Hepatocyte (in vitro differentiated cells): Measurements from ENCODE around the gene ETHE1. TPM values are rescaled to one million over a fixed set of nuclear protein-coding genes. Genes with fewer than 3 reads are reported as not detected.

ENCODE experiments used
- DNase-seq: peaks from one replicate; pipeline ENCODE4 v3.0.0-alpha.2; 2016; ENCODE audit warnings: low spot score
- H2AFZ ChIP-seq: fragments of 200-600 bp; sonication (generic); 2 replicates; pipeline ENCODE4 v1.6.0; 2016; ENCODE audit warnings: antibody characterized with exemption, mild to moderate bottlenecking
- H3K27ac ChIP-seq: fragments of 200-600 bp; sonication (generic); 2 replicates; pipeline ENCODE4 v1.5.1; 2016; ENCODE audit warnings: mild to moderate bottlenecking
- H3K27me3 ChIP-seq: fragments of 200-600 bp; sonication (generic); 2 replicates; pipeline ENCODE4 v1.6.1; 2016
- H3K36me3 ChIP-seq: fragments of 200-600 bp; sonication (generic); replicated peaks from 2 replicates; pipeline ENCODE4 v1.5.1; 2016; ENCODE audit warnings: low read depth; ENCODE audit not compliant: insufficient read depth
- H3K4me1 ChIP-seq: fragments of 200-600 bp; sonication (generic); 2 replicates; pipeline ENCODE4 v1.5.1; 2016; ENCODE audit warnings: mild to moderate bottlenecking, moderate library complexity; ENCODE audit not compliant: insufficient read depth
- H3K4me2 ChIP-seq: fragments of 200-600 bp; sonication (generic); 2 replicates; pipeline ENCODE4 v1.6.0; 2016
- H3K4me3 ChIP-seq: fragments of 200-600 bp; sonication (generic); 2 replicates; pipeline ENCODE4 v1.5.1; 2016; ENCODE audit warnings: mild to moderate bottlenecking
- H3K79me2 ChIP-seq: fragments of 200-600 bp; sonication (generic); 2 replicates; pipeline ENCODE4 v1.6.0; 2017; ENCODE audit warnings: mild to moderate bottlenecking
- H3K9me2 ChIP-seq: fragments of 200-600 bp; sonication (generic); replicated peaks from 2 replicates; pipeline ENCODE4 v1.6.0; 2017; ENCODE audit warnings: mild to moderate bottlenecking; ENCODE audit not compliant: insufficient read depth
- H3K9me3 ChIP-seq: fragments of 200-600 bp; sonication (generic); 2 replicates; pipeline ENCODE4 v1.5.1; 2016; ENCODE audit warnings: low read depth, mild to moderate bottlenecking
- H4K20me1 ChIP-seq: fragments of 200-600 bp; sonication (generic); 2 replicates; pipeline ENCODE4 v1.6.0; 2016; ENCODE audit warnings: mild to moderate bottlenecking; ENCODE audit not compliant: insufficient read depth, poor library complexity, severe bottlenecking
- CTCF ChIP-seq: fragments of 200-600 bp; sonication (generic); IDR thresholded peaks from 2 replicates; pipeline ENCODE4 v1.5.1; 2016; ENCODE audit warnings: antibody characterized with exemption, mild to moderate bottlenecking; ENCODE audit not compliant: poor library complexity
- EZH2 ChIP-seq: fragments of 200-600 bp; sonication (generic); IDR thresholded peaks from 2 replicates; pipeline ENCODE4 v1.6.1; 2016; ENCODE audit warnings: antibody characterized with exemption, mild to moderate bottlenecking, borderline replicate concordance
- EZH2phosphoT487 ChIP-seq: fragments of 200-600 bp; sonication (generic); IDR thresholded peaks from one replicate; pipeline ENCODE4 v1.6.1; 2018; ENCODE audit warnings: antibody characterized with exemption, mild to moderate bottlenecking, low read depth, moderate library complexity; ENCODE audit not compliant: unreplicated experiment, severe bottlenecking
- WGBS: methylation state at CpG from one replicate; pipeline ENCODE4 v1.1.6; 2016; ENCODE audit warnings: low lambda C conversion rate; ENCODE audit errors: missing lambda C conversion rate; 5-methylcytosine and 5-hydroxymethylcytosine counted together
- polyA plus RNA-seq: library from polyadenylated mRNA; unstranded; fragments of >200 nt; fragmentation: Nextera tagmentation; extraction: Ambion mirVana; gene quantifications from 2 replicates; pipeline ENCODE4 v1.2.1, GENCODE V29; 2016
- total RNA-seq: library from RNA; depleted of rRNA; stranded (reverse); fragments of >200 nt; gene quantifications from 2 replicates; pipeline ENCODE4 v1.2.3, GENCODE V29; 2014

Gene ETHE1
- total and polyA plus RNA-seq, 2 experiments from 2014 or later: 42.1 to 65.1 TPM

DNA sequence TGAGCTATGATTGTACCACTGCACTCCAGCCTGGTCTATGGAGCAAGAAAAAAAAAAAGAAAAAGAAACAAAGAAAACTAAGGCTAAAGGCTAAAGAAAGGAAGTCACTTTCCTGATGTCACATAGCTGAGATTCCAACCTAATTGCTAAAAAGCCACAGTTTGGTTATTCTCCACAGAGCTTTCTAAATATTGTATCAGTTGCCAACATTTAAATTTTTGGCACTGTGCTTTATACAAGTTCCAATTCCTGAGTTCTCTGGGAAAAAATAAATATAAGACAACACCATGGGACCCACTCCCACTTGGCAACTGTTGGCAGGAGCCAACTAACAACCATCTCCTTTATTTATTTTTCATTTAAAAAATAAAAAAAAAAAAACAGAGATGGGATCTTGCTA lies 50.4 kb downstream of the ETHE1 start:
- Histone ChIP-seq H4K20me1 (no peaks in the 10 kb centered on the region), H3K27ac (no peak overlapping the region), H2AFZ (no peak overlapping the region), H3K4me2 (no peak overlapping the region), H3K4me3 (no peak overlapping the region), H3K79me2 (no peaks in the 10 kb centered on the region), H3K9me3 (no peaks in the 10 kb centered on the region), H3K36me3 (no peaks in the 10 kb centered on the region), H3K9me2 (no peaks in the 10 kb centered on the region), H3K27me3 (no peaks in the 10 kb centered on the region), H3K4me1 (no peaks in the 10 kb centered on the region)
- no peak for TF ChIP-seq EZH2
- TF ChIP-seq CTCF: no peak
- DNase-seq: no peak

DNA sequence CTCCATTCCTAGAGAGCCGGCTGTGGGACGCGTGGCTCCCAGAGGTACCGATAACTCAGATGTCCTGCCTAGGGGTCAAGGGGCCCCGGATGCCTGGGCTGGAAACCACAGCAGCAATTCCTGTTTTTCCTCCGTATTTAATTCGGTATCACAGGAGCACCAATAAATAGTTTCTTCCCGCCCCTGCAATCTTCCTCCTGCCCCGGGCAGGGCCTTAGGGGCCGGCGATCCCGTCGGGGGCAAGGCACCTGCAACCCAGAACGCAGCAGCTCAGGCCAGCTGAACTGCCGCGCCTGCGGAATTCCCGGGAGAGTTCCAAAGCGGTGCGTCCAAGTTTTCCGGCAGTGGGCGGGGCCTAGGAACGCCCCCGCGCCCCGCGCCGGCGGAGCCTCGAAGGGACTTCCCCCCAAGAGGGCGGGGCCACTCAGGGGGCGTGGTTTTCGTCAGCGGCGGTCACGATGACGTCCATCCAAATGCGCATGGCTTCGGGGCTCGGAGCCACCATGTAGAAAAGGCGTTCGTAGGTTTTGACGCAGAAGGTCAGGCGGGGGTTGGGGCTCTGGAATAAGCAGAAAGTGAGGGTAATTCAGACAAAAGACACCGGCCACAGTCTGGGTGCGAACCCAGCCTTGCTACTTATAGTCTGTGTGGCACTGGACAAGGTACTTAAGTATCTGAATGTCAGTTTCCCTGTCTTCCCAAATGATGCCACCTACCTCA lies 51.9 kb downstream of the ETHE1 start:
- Histone ChIP-seq H3K36me3 (no peaks in the 10 kb centered on the region), H3K4me1 (no peaks in the 10 kb centered on the region), H3K27me3 (no peaks in the 10 kb centered on the region), H3K27ac (peak overlapping the region; percentile 85), H2AFZ (peak overlapping the region; percentile 65), H3K79me2 (no peaks in the 10 kb centered on the region), H3K4me3 (no peak overlapping the region), H3K9me2 (no peaks in the 10 kb centered on the region), H3K9me3 (no peaks in the 10 kb centered on the region), H3K4me2 (peak overlapping the region; percentile 73), H4K20me1 (no peaks in the 10 kb centered on the region)
- 10% methylated on average over 46 of the region's 46 CpGs for WGBS
- TF ChIP-seq EZH2phosphoT487 (no peak), EZH2 (no peak), CTCF (no peak)
- DNase-seq: peak; percentile 97

GRCh38 chr19:43474487-43474886 lies 52.5 kb downstream of the ETHE1 start:
- H3K36me3 ChIP-seq: no peaks in the 10 kb centered on the region
- no peaks in the 10 kb centered on the region for H3K27me3 ChIP-seq
- no peak overlapping the region for H3K4me3 ChIP-seq
- no peaks in the 10 kb centered on the region for H3K4me1 ChIP-seq
- peak overlapping the region; percentile 73 for H3K4me2 ChIP-seq
- no peak overlapping the region for H2AFZ ChIP-seq
- TF ChIP-seq EZH2 (no peak), CTCF (no peak), EZH2phosphoT487 (no peak)
- peak overlapping the region; percentile 66 for H3K27ac ChIP-seq
- H3K9me2 ChIP-seq: no peaks in the 10 kb centered on the region
- no peak for DNase-seq
- no peaks in the 10 kb centered on the region for H4K20me1 ChIP-seq
- H3K9me3 ChIP-seq: no peaks in the 10 kb centered on the region
- no peaks in the 10 kb centered on the region for H3K79me2 ChIP-seq
- WGBS: 93% methylated on average over 4 of the region's 4 CpGs
